Measurements from ENCODE around the gene SLC12A7. TPM values are rescaled to one million over a fixed set of nuclear protein-coding genes. Genes with fewer than 3 reads are reported as not detected.
A peak's percentile ranks its signal among the peaks of the same experiment; 100 is the strongest.
"Not testable (repeated sequence)": the region's sequence is repeated elsewhere in the genome, so short reads cannot be mapped to it uniquely, and the experiment has no call there.

SLC12A7 gene
- total and polyA plus RNA-seq, 4 experiments from 2014 or later = 11.7 to 32.9 (median 26.5) TPM

DNA sequence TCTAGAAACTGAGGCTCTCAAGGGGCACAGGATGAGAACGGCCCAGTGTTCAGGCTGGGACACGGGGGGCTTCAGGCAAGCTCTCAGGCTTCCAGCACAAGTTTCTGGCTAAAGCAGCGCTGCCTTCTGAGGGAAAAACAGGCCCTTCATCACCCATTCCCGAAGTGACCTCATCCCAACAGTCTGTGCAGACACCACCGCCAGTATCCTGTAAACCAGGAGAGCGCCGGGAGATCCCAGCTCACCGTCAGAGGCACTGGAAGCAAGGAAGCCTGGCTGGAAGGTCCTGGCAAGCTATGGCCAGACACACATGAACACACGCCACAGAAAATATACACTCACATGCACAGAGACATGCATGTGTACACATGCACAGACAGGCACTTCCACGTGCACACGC, 8.8 kb downstream of the SLC12A7 start:
- no peaks in the 10 kb centered on the region for H3K9me3 Mint-ChIP-seq
- H3K4me1 Mint-ChIP-seq = peaks cover 35 to 64% (median 39%) of the 10 kb centered on the region in 4 donors
- ChIA-PET POLR2A (ENCODE audit: partially characterized antibody) (no interaction called here), CTCF (ENCODE audit: partially characterized antibody) (no interaction called here)
- H3K9me3 ChIP-seq (ENCODE audit: control insufficient read depth in 1 of 2, low read length in 2 of 2) = no peaks in the 10 kb centered on the region
- intact Hi-C loops (cut with micrococcal nuclease) = no loop called here
- peak overlapping the region in 5 of 7 donors; percentile 8 to 100 (median 96) for H3K27ac Mint-ChIP-seq
- H3K4me3 Mint-ChIP-seq = peak overlapping the region in 6 of 8 donors; percentile 70 to 92 (median 86)
- H3K4me1 ChIP-seq (ENCODE audit: insufficient read depth, low read length) = peaks cover 79% of the 10 kb centered on the region
- peaks cover 0 to 2% of the 10 kb centered on the region in 2 donors for H3K36me3 Mint-ChIP-seq
- H3K36me3 ChIP-seq (ENCODE audit: insufficient read depth, low read length) = no peaks in the 10 kb centered on the region
- no peak overlapping the region for H3K4me3 ChIP-seq (ENCODE audit: low read length in 2 of 2)
- no peak for DNase-seq
- H3K27me3 ChIP-seq (ENCODE audit: insufficient read depth, low read length) = no peaks in the 10 kb centered on the region
- no peak overlapping the region for H3K27ac ChIP-seq (ENCODE audit: low read depth, low read length)
- no peaks in the 10 kb centered on the region for H3K27me3 Mint-ChIP-seq

DNA sequence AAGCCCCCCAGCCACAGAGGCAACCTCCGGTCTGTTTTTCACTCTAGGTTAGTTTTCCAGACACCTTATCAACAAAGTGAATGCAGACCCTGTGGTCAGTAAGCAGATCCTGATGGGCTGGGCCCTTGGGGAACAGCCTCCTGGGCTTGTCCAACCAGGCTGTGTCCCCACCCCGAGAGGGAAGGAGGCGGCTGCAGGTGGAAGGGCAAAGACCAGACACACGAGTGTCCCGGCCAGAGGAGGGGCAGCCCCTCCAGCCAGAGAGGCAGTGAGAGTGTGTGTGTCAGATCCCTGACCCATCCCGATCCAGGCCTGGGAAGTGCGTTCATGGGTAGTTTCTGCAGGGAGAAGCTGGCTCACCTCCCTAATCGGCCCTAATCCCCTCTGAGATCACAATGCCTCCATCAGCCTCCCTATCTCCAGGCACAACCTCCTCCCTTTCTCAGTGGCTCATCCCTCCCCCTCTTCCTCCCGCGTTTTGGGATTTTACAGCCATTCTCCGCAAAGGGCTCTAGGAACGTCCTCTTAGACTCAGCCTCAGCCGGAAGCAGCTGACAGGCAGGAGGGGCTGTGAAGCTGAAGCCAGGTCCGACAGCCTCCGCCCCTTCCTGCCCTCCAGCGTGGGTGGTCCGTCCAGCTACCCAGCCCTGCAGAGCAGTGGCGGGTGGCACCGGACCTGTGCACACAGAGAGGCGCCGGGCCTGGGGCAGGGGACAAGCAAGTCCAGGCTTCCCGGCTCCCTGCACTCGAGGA, 9.7 kb downstream of the SLC12A7 start:
- Histone ChIP-seq H3K9me3 (ENCODE audit: control insufficient read depth in 1 of 2, low read length in 2 of 2) (no peaks in the 10 kb centered on the region), H3K4me1 (ENCODE audit: insufficient read depth, low read length) (peaks cover 69% of the 10 kb centered on the region), H3K36me3 (ENCODE audit: insufficient read depth, low read length) (no peaks in the 10 kb centered on the region), H3K27ac (ENCODE audit: low read depth, low read length) (no peak overlapping the region), H3K4me3 (ENCODE audit: low read length in 2 of 2) (no peak overlapping the region), H3K27me3 (ENCODE audit: insufficient read depth, low read length) (no peaks in the 10 kb centered on the region)
- ChIA-PET CTCF (ENCODE audit: partially characterized antibody) (interaction anchor here (0.9 kb wide), 1 partner anchor 17 kb away, joined by 3 read pairs; no protein-coding TSS in a partner anchor), POLR2A (ENCODE audit: partially characterized antibody) (no interaction called here)
- Mint-ChIP-seq H3K4me3 (peak overlapping the region in 1 of 8 donors; percentile 25), H3K9me3 (no peaks in the 10 kb centered on the region), H3K4me1 (peaks cover 31 to 54% (median 33%) of the 10 kb centered on the region in 4 donors), H3K36me3 (peaks cover 2 to 3% of the 10 kb centered on the region in 2 donors), H3K27ac (peak overlapping the region in 5 of 7 donors; percentile 15 to 72 (median 53)), H3K27me3 (no peaks in the 10 kb centered on the region)
- no peak for DNase-seq
- intact Hi-C loops (cut with micrococcal nuclease) = no loop called here

DNA sequence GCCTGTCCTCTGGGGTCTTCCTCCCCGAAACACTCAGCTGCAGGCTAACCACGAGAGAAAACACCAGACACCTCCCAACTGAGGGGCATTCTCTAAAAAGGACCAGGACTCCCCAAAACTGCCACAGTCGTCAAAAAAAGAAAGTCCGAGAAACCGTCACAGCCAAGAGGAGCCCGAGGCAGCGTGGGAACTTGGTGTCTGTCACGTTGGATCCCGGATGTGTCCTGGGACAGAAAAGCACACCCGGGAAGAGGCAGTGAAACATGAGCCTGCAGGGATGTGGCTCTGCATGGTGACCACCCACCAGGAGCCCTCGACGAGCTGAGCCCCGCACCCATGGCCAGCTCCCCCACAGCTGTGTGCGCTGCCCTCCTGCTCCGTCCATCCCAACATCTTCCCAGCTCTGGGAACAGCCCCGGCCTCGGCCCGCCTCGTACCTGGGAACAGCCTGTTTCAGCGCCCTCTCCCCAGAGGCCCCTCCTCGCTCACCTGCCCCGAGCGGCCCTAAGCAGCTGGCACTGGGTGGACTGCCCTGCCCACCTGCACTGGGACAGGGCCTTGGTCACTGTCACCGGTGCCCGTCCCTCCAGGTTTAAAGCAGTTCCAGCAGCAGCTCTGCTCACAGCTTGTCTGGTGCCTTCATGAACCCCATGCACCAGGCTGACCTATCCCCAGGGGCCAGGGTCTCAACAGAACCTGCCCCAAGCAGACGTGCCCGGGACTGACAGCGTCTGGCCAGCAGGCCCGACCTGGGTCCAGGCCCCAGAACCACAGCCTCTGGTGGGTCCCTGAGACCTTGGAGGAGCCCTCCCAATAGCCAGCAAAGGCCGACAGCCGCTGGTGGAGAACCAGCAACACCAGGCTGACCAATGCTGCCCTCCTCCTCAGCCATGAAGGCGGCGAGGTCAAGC, 10.9 kb downstream of the SLC12A7 start:
- peak overlapping the region in 1 of 7 donors; percentile 24 for H3K27ac Mint-ChIP-seq
- H3K4me1 Mint-ChIP-seq = peaks cover 20 to 46% (median 27%) of the 10 kb centered on the region in 4 donors
- H3K4me3 Mint-ChIP-seq = no peak overlapping the region

GRCh38 chr5:1099926-1100663, 11.8 kb downstream of the SLC12A7 start:
- H3K27ac Mint-ChIP-seq = peak overlapping the region in 2 of 7 donors; percentile 24 to 35
- Histone ChIP-seq H3K36me3 (ENCODE audit: insufficient read depth, low read length) (no peaks in the 10 kb centered on the region), H3K27ac (ENCODE audit: low read depth, low read length) (no peak overlapping the region), H3K4me3 (ENCODE audit: low read length in 2 of 2) (no peak overlapping the region), H3K27me3 (ENCODE audit: insufficient read depth, low read length) (no peaks in the 10 kb centered on the region), H3K9me3 (ENCODE audit: control insufficient read depth in 1 of 2, low read length in 2 of 2) (no peaks in the 10 kb centered on the region), H3K4me1 (ENCODE audit: insufficient read depth, low read length) (peaks cover 49% of the 10 kb centered on the region)
- no peaks in the 10 kb centered on the region for H3K27me3 Mint-ChIP-seq
- H3K36me3 Mint-ChIP-seq = peaks cover 2 to 9% of the 10 kb centered on the region in 2 donors
- H3K9me3 Mint-ChIP-seq = no peaks in the 10 kb centered on the region
- ChIA-PET POLR2A (ENCODE audit: partially characterized antibody) (no interaction called here), CTCF (ENCODE audit: partially characterized antibody) (no interaction called here)
- intact Hi-C loops (cut with micrococcal nuclease) = no loop called here
- peaks cover 14 to 48% (median 23%) of the 10 kb centered on the region in 4 donors for H3K4me1 Mint-ChIP-seq
- H3K4me3 Mint-ChIP-seq = no peak overlapping the region
- no peak for DNase-seq

More for the DNA sequence above, 10.9 kb downstream of the SLC12A7 start:
- peaks cover 57% of the 10 kb centered on the region for H3K4me1 ChIP-seq (ENCODE audit: insufficient read depth, low read length)
- no peak for DNase-seq
- peaks cover 2 to 7% of the 10 kb centered on the region in 2 donors for H3K36me3 Mint-ChIP-seq
- no peaks in the 10 kb centered on the region for H3K27me3 Mint-ChIP-seq
- H3K27me3 ChIP-seq (ENCODE audit: insufficient read depth, low read length) = no peaks in the 10 kb centered on the region
- CTCF ChIA-PET (ENCODE audit: partially characterized antibody) = interaction anchor here (0.9 kb wide), 1 partner anchor 18 kb away, joined by 3 read pairs; no protein-coding TSS in a partner anchor
- no peaks in the 10 kb centered on the region for H3K36me3 ChIP-seq (ENCODE audit: insufficient read depth, low read length)
- intact Hi-C loops (cut with micrococcal nuclease) = no loop called here
- H3K4me3 ChIP-seq (ENCODE audit: low read length in 2 of 2) = no peak overlapping the region
- POLR2A ChIA-PET (ENCODE audit: partially characterized antibody) = no interaction called here
- no peaks in the 10 kb centered on the region for H3K9me3 ChIP-seq (ENCODE audit: control insufficient read depth in 1 of 2, low read length in 2 of 2)
- H3K9me3 Mint-ChIP-seq = no peaks in the 10 kb centered on the region
- no peak overlapping the region for H3K27ac ChIP-seq (ENCODE audit: low read depth, low read length)

DNA sequence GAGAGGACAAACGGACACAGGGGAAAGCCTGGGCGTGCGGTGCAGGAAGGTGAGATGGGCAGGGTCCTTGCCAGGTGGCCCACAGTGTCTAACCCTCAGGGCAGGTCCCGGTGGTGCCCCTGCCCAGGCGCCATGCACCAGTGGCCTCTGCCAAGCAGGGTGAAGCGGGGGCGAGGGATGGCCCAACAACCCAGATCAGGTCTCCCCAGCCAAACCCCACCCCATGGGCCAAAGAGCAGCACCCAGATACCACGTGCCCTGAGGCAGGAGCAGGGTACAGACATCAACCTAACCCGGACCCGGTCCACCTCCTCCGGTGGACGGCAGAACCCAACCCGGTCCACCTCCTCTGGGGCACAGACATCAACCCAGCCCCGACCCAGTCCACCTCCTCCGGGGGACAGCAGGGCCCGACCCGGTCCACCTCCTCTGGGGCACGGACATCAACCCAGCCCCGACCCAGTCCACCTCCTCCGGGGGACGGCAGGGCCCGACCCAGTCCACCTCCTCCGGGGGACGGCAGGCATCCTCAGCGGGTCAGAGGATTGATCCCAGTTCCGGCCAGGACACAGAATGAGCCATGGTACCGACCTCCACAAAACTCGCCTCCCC, 12.8 kb downstream of the SLC12A7 start:
- H3K4me3 ChIP-seq (ENCODE audit: low read length in 2 of 2) = no peak overlapping the region
- H3K27ac ChIP-seq (ENCODE audit: low read depth, low read length) = no peak overlapping the region
- Mint-ChIP-seq H3K9me3 (no peaks in the 10 kb centered on the region), H3K4me1 (peaks cover 7 to 40% (median 20%) of the 10 kb centered on the region in 4 donors), H3K27ac (peak overlapping the region in 3 of 7 donors; percentile 22 to 79 (median 72)), H3K27me3 (no peaks in the 10 kb centered on the region), H3K4me3 (peak overlapping the region in 1 of 8 donors; percentile 36), H3K36me3 (peaks cover 7 to 16% of the 10 kb centered on the region in 2 donors)
- H3K27me3 ChIP-seq (ENCODE audit: insufficient read depth, low read length) = no peaks in the 10 kb centered on the region
- H3K36me3 ChIP-seq (ENCODE audit: insufficient read depth, low read length) = peaks cover 3% of the 10 kb centered on the region
- intact Hi-C loops (cut with micrococcal nuclease) = no loop called here
- H3K4me1 ChIP-seq (ENCODE audit: insufficient read depth, low read length) = peaks cover 39% of the 10 kb centered on the region
- ChIA-PET POLR2A (ENCODE audit: partially characterized antibody) (no interaction called here), CTCF (ENCODE audit: partially characterized antibody) (no interaction called here)
- H3K9me3 ChIP-seq (ENCODE audit: control insufficient read depth in 1 of 2, low read length in 2 of 2) = no peaks in the 10 kb centered on the region
- no peak for DNase-seq

DNA sequence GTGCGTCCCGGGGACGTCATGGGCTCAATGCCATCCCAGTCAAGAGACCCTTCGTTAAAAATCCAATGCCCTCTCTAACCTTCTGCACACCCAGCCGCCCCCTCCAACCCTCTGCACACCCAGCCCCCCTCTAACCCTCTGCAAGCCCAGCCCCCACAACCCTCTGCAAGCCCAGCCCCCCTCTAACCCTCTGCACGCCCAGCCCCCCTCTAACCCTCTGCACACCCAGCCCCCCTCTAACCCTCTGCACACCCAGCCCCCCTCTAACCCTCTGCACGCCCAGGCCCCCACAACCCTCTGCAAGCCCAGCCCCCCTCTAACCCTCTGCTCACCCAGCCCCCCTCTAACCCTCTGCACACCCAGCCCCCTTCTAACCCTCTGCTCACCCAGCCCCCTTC, 13.9 kb downstream of the SLC12A7 start:
- H3K27me3 Mint-ChIP-seq; POLR2A ChIA-PET (ENCODE audit: partially characterized antibody); DNase-seq; H3K27ac Mint-ChIP-seq; H3K27ac ChIP-seq (ENCODE audit: low read depth, low read length); H3K9me3 ChIP-seq (ENCODE audit: control insufficient read depth in 1 of 2, low read length in 2 of 2); CTCF ChIA-PET (ENCODE audit: partially characterized antibody); H3K36me3 ChIP-seq (ENCODE audit: insufficient read depth, low read length); H3K4me3 ChIP-seq (ENCODE audit: low read length in 2 of 2); intact Hi-C loops (cut with micrococcal nuclease); H3K27me3 ChIP-seq (ENCODE audit: insufficient read depth, low read length); H3K4me3 Mint-ChIP-seq; H3K9me3 Mint-ChIP-seq: not testable (repeated sequence)
- H3K4me1 ChIP-seq (ENCODE audit: insufficient read depth, low read length) = peaks cover 28% of the 10 kb centered on the region
- peaks cover 5 to 16% of the 10 kb centered on the region in 2 donors for H3K36me3 Mint-ChIP-seq
- H3K4me1 Mint-ChIP-seq = peaks cover 0 to 30% (median 13%) of the 10 kb centered on the region in 4 donors
